H9 (cell line): ENCODE results near the gene SPAM1. TPM values are rescaled to one million over a fixed set of nuclear protein-coding genes. Genes with fewer than 3 reads are reported as not detected.

Source experiments
- DNase-seq: peaks from one replicate; pipeline ENCODE4 v3.0.0-alpha.2; 2017
- H2AFZ ChIP-seq: one replicate; pipeline ENCODE4 v1.6.1; 2013; ENCODE audit warnings: mild to moderate bottlenecking, low read length, control low read depth, moderate library complexity
- H2AK5ac ChIP-seq: 2 replicates; pipeline ENCODE4 v1.6.1; 2013; ENCODE audit warnings: low read length, control low read depth, mixed read lengths; ENCODE audit not compliant: insufficient read length
- H2BK120ac ChIP-seq: one replicate; pipeline ENCODE4 v1.6.1; 2013; ENCODE audit warnings: low read depth, mild to moderate bottlenecking, low read length, control low read depth, inconsistent platforms; ENCODE audit not compliant: poor library complexity, severe bottlenecking
- H2BK12ac ChIP-seq: 2 replicates; pipeline ENCODE4 v1.6.1; 2013; ENCODE audit warnings: low read length, control low read depth, mixed read lengths, low read depth; ENCODE audit not compliant: insufficient read length
- H2BK15ac ChIP-seq: 2 replicates; pipeline ENCODE4 v1.6.1; 2013; ENCODE audit warnings: low read depth, low read length, control low read depth
- H2BK20ac ChIP-seq: one replicate; pipeline ENCODE4 v1.6.1; 2013; ENCODE audit warnings: low read depth, mild to moderate bottlenecking, low read length, control low read depth, inconsistent platforms; ENCODE audit not compliant: poor library complexity, severe bottlenecking
- H2BK5ac ChIP-seq: 2 replicates; pipeline ENCODE4 v1.6.1; 2013; ENCODE audit warnings: low read length, control low read depth, mixed read lengths; ENCODE audit not compliant: insufficient read length
- H3K14ac ChIP-seq: 2 replicates; pipeline ENCODE4 v1.6.1; 2013; ENCODE audit warnings: low read length, control low read depth; ENCODE audit not compliant: insufficient read depth
- H3K18ac ChIP-seq: 2 replicates; pipeline ENCODE4 v1.6.1; 2013; ENCODE audit warnings: low read depth, mild to moderate bottlenecking, mixed read lengths, low read length, control low read depth; ENCODE audit not compliant: insufficient read length
- H3K23ac ChIP-seq: 2 replicates; pipeline ENCODE4 v1.6.1; 2013; ENCODE audit warnings: low read length, control low read depth, mixed read lengths, low read depth; ENCODE audit not compliant: insufficient read length
- H3K23me2 ChIP-seq: 2 replicates; pipeline ENCODE4 v1.6.1; 2013; ENCODE audit warnings: low read depth, mild to moderate bottlenecking, mixed read lengths, low read length, control low read depth; ENCODE audit not compliant: insufficient read length, poor library complexity, severe bottlenecking
- H3K27ac ChIP-seq: 2 replicates; pipeline ENCODE4 v1.5.1; 2013; ENCODE audit warnings: low read length, control low read depth, mixed read lengths, low read depth; ENCODE audit not compliant: insufficient read length
- H3K27me3 ChIP-seq: 2 replicates; pipeline ENCODE4 v1.6.1; 2013; ENCODE audit warnings: low read length, control low read depth, inconsistent platforms; ENCODE audit not compliant: insufficient read depth
- H3K4ac ChIP-seq: 2 replicates; pipeline ENCODE4 v1.6.1; 2013; ENCODE audit warnings: low read depth, mild to moderate bottlenecking, control low read depth, inconsistent platforms, low read length, moderate library complexity
- H3K4me1 ChIP-seq: 2 replicates; pipeline ENCODE4 v1.6.1; 2013; ENCODE audit warnings: low read length, control low read depth, inconsistent platforms; ENCODE audit not compliant: insufficient read depth
- H3K4me2 ChIP-seq: 2 replicates; pipeline ENCODE4 v1.6.1; 2013; ENCODE audit warnings: low read length, control low read depth, mixed read lengths; ENCODE audit not compliant: insufficient read length, insufficient read depth
- H3K56ac ChIP-seq: 2 replicates; pipeline ENCODE4 v1.6.1; 2013; ENCODE audit warnings: low read depth, mild to moderate bottlenecking, mixed read lengths, low read length, control low read depth; ENCODE audit not compliant: insufficient read length
- H3K79me1 ChIP-seq: 2 replicates; pipeline ENCODE4 v1.6.1; 2013; ENCODE audit warnings: low read depth, mild to moderate bottlenecking, moderate library complexity, low read length, control low read depth, inconsistent platforms; ENCODE audit not compliant: insufficient read depth, poor library complexity, severe bottlenecking
- H3K79me2 ChIP-seq: 2 replicates; pipeline ENCODE4 v1.6.1; 2013; ENCODE audit warnings: low read length, control low read depth, inconsistent platforms; ENCODE audit not compliant: insufficient read depth
- H3K9ac ChIP-seq: 2 replicates; pipeline ENCODE4 v1.6.1; 2013; ENCODE audit warnings: low read length, control low read depth, mixed read lengths; ENCODE audit not compliant: insufficient read length; ENCODE audit errors: extremely low read depth
- H3K9me3 ChIP-seq: one replicate; pipeline ENCODE4 v1.6.1; 2013; ENCODE audit warnings: low read depth, low read length, inconsistent platforms; ENCODE audit not compliant: control insufficient read depth
- H3T11ph ChIP-seq: one replicate; pipeline ENCODE4 v1.6.1; 2013; ENCODE audit warnings: mild to moderate bottlenecking, low read length, control low read depth, inconsistent platforms
- H4K20me1 ChIP-seq: one replicate; pipeline ENCODE4 v1.6.1; 2013; ENCODE audit not compliant: control insufficient read depth, insufficient read length, insufficient read depth
- H4K5ac ChIP-seq: 2 replicates; pipeline ENCODE4 v1.6.1; 2013; ENCODE audit warnings: low read depth, mild to moderate bottlenecking, mixed read lengths, low read length, control low read depth; ENCODE audit not compliant: insufficient read length
- H4K8ac ChIP-seq: replicated peaks from 2 replicates; pipeline ENCODE4 v1.6.1; 2013; ENCODE audit warnings: low read length, control low read depth, mixed read lengths, low read depth; ENCODE audit not compliant: insufficient read length
- H4K91ac ChIP-seq: 2 replicates; pipeline ENCODE4 v1.6.1; 2013; ENCODE audit warnings: low read depth, mild to moderate bottlenecking, moderate library complexity, mixed read lengths, low read length, control low read depth; ENCODE audit not compliant: insufficient read length
- H3K27ac Mint-ChIP-seq, 3 experiments: 2 replicates in 2 of 3; 3 replicates in 1 of 3; pipeline ENCODE4 v1.8.0; 2020 to 2021; ENCODE audit warnings: mixed read lengths in 3 of 3, mild to moderate bottlenecking in 1 of 3, moderate library complexity in 1 of 3
- H3K27me3 Mint-ChIP-seq: 2 replicates; pipeline ENCODE4 v1.8.0; 2021; ENCODE audit warnings: low read depth, mild to moderate bottlenecking, moderate library complexity, mixed read lengths
- H3K36me3 Mint-ChIP-seq, 3 experiments: 2 replicates in 2 of 3; 3 replicates in 1 of 3; pipeline ENCODE4 v1.8.0; 2020 to 2021; ENCODE audit warnings: low read depth in 3 of 3, mixed read lengths in 3 of 3; ENCODE audit not compliant: insufficient read depth in 1 of 3
- H3K4me1 Mint-ChIP-seq, 2 experiments: 2 replicates each; pipeline ENCODE4 v1.8.0; 2020; ENCODE audit warnings: mixed read lengths in 2 of 2
- H3K4me3 Mint-ChIP-seq, 2 experiments: 2 replicates in 1 of 2; 3 replicates in 1 of 2; pipeline ENCODE4 v1.8.0; 2020 to 2021; ENCODE audit warnings: mild to moderate bottlenecking in 2 of 2, mixed read lengths in 2 of 2, moderate library complexity in 1 of 2
- H3K9me3 Mint-ChIP-seq, 2 experiments: 2 replicates in 1 of 2; 3 replicates in 1 of 2; pipeline ENCODE4 v1.8.0; 2020; ENCODE audit warnings: mild to moderate bottlenecking in 2 of 2, mixed read lengths in 2 of 2, moderate library complexity in 1 of 2
- CTCF ChIP-seq: fragments of 200-600 bp; sonication (generic); conservative IDR thresholded peaks from 3 replicates; pipeline ENCODE4 v1.8.0; 2021; ENCODE audit warnings: antibody characterized with exemption, mild to moderate bottlenecking
- WGBS: extraction: QIAGEN DNeasy Blood & Tissue Kit; methylation state at CpG from one replicate; pipeline ENCODE4 v1.1.7; 2013; ENCODE audit warnings: missing lambda C conversion rate, low lambda C conversion rate, mixed read lengths; ENCODE audit not compliant: insufficient read length; ENCODE audit errors: extremely low coverage; 5-methylcytosine and 5-hydroxymethylcytosine counted together
- total RNA-seq: library from RNA; stranded (reverse); gene quantifications from 2 replicates; pipeline ENCODE4 v1.2.1, GENCODE V29; 2021

The SPAM1 gene
- total RNA-seq, 1 experiment from 2014 or later: not detected

- Mint-ChIP-seq H3K4me3 (no peak overlapping the region), H3K27me3 (no peaks in the 10 kb centered on the region), H3K27ac (no peak overlapping the region), H3K4me1 (no peaks in the 10 kb centered on the region), H3K36me3 (no peaks in the 10 kb centered on the region), H3K9me3 (no peaks in the 10 kb centered on the region)
- no peaks in the 10 kb centered on the region for H3K4me1 ChIP-seq
- H3K9ac ChIP-seq: no peak overlapping the region
- H3K4me2 ChIP-seq: no peak overlapping the region
- H2BK5ac ChIP-seq: no peak overlapping the region
- H2AFZ ChIP-seq: no peak overlapping the region
- H4K20me1 ChIP-seq: no peaks in the 10 kb centered on the region
- no peak for DNase-seq
- H3K27ac ChIP-seq: no peak overlapping the region
- H4K91ac ChIP-seq: no peak overlapping the region
- H3K27me3 ChIP-seq: no peaks in the 10 kb centered on the region
- H3K23me2 ChIP-seq: no peaks in the 10 kb centered on the region
- WGBS: no CpG with 5 or more reads among the region's 4 CpGs
- TF ChIP-seq CTCF: no peak
- no peaks in the 10 kb centered on the region for H3K9me3 ChIP-seq
- no peak overlapping the region for H2BK12ac ChIP-seq
- no peak overlapping the region for H3T11ph ChIP-seq
- H3K18ac ChIP-seq: no peak overlapping the region
- no peak overlapping the region for H3K4ac ChIP-seq
- H2BK15ac ChIP-seq: no peak overlapping the region
- no peak overlapping the region for H3K56ac ChIP-seq
- H3K14ac ChIP-seq: no peak overlapping the region
- H2BK20ac ChIP-seq: no peak overlapping the region
- H3K79me1 ChIP-seq: no peaks in the 10 kb centered on the region
- H4K8ac ChIP-seq: no peak overlapping the region
- no peaks in the 10 kb centered on the region for H3K79me2 ChIP-seq
- no peak overlapping the region for H3K23ac ChIP-seq
- no peak overlapping the region for H4K5ac ChIP-seq
- H2AK5ac ChIP-seq: no peak overlapping the region
- H2BK120ac ChIP-seq: no peak overlapping the region
These were observed 45.4 kb upstream of the SPAM1 start for GRCh38 chr7:123879628-123880027.
